Stomach (tissue), 4 donors: Measurements from ENCODE around the gene ANKRD23.

ENCODE experiments used
- POLR2A ChIP-seq, 4 donors: fragments of 450-650 bp; IDR thresholded peaks; one replicate each; pipeline ENCODE4 v1.6.1; 2016; ENCODE audit warnings: antibody characterized with exemption in 4 of 4, control low read depth in 2 of 4, mild to moderate bottlenecking in 1 of 4, moderate library complexity in 1 of 4
- TF ChIP-seq, protein P1 (sequence below), 7 experiments: fragments of 450-650 bp in 4 of 7; fragments of 200-600 bp in 3 of 7; sonication (generic) in 3 of 7; IDR thresholded peaks; one replicate each; pipeline ENCODE4 v1.5.1; 2016 to 2019; ENCODE audit warnings: antibody characterized with exemption in 7 of 7, control low read depth in 2 of 7, mild to moderate bottlenecking in 1 of 7

DNA sequence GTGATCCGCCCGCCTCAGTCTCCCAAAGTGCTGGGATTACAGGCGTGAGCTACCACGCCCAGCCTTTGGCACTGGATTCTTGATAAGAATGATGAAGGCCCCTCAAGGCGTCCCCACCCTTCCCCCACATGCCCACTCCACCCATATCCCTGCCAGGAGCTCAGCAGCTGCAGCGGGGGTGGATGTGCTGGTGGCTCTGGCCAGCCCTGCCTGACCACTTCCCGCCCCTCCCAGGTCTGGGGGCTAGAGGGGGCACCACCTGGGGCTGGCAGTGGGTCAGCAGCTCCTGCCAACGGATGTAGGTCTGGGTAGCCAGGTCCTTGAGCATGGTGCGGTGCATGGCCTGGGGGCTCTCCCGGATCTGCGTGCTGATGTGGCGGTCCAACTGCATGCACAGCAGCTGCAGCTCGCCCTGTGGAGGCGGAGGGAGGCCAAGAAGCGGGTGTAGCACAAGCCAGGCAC lies 33.8 kb upstream of the ANKRD23 start:
- TF ChIP-seq POLR2A (IDR thresholded peaks at IDR 0.05): no peak
- TF ChIP-seq, protein P1, sequence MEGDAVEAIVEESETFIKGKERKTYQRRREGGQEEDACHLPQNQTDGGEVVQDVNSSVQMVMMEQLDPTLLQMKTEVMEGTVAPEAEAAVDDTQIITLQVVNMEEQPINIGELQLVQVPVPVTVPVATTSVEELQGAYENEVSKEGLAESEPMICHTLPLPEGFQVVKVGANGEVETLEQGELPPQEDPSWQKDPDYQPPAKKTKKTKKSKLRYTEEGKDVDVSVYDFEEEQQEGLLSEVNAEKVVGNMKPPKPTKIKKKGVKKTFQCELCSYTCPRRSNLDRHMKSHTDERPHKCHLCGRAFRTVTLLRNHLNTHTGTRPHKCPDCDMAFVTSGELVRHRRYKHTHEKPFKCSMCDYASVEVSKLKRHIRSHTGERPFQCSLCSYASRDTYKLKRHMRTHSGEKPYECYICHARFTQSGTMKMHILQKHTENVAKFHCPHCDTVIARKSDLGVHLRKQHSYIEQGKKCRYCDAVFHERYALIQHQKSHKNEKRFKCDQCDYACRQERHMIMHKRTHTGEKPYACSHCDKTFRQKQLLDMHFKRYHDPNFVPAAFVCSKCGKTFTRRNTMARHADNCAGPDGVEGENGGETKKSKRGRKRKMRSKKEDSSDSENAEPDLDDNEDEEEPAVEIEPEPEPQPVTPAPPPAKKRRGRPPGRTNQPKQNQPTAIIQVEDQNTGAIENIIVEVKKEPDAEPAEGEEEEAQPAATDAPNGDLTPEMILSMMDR (IDR thresholded peaks at IDR 0.05): no peak
